ENCODE data around the gene GAGE12J. TPM values are rescaled to one million over a fixed set of nuclear protein-coding genes. Genes with fewer than 3 reads are reported as not detected.

GAGE12J gene
- total RNA-seq, 2 experiments from 2014 or later = not detected

- Histone ChIP-seq H3K27ac (ENCODE audit: low read depth, low read length, poor library complexity, severe bottlenecking) (no peak overlapping the region), H3K79me2 (ENCODE audit: insufficient read depth, low read depth, low read length) (no peaks in the 10 kb centered on the region), H4K20me1 (ENCODE audit: insufficient read depth, low read length) (no peaks in the 10 kb centered on the region), H3K9me3 (ENCODE audit: low read length) (no peaks in the 10 kb centered on the region), H3K4me1 (ENCODE audit: insufficient read depth, low read length, poor library complexity, severe bottlenecking) (no peaks in the 10 kb centered on the region), H3K9me2 (ENCODE audit: insufficient read depth, low read length) (no peaks in the 10 kb centered on the region), H3K36me3 (ENCODE audit: insufficient read depth, low read length) (peaks cover 7% of the 10 kb centered on the region; the same call in 1 of the 2 replicates), H2AFZ (ENCODE audit: low read length) (no peak overlapping the region), H3K4me2 (ENCODE audit: low read length) (no peak overlapping the region), H3K4me3 (ENCODE audit: low read depth, low read length, poor library complexity, severe bottlenecking) (no peak overlapping the region)
- no peak for TF ChIP-seq CTCF (conservative IDR thresholded peaks at IDR 0.05; ENCODE audit: low read length)
- ChIA-PET POLR2A (no interaction called here), CTCF (ENCODE audit: unreplicated experiment) (no interaction called here)
- intact Hi-C loops (cut with micrococcal nuclease; ENCODE audit: unreplicated experiment) = no loop called here
- no TSS peak for BruUV-seq (replicated peaks)
- no peak for DNase-seq (ENCODE audit: low spot score)
These were observed 43.8 kb upstream of the GAGE12J start for GRCh38 chrX:49278081-49278480.

GRCh38 chrX:49282647-49283011 is 39.2 kb upstream of the GAGE12J start:
- Histone ChIP-seq H3K36me3 (ENCODE audit: insufficient read depth, low read length) (no peaks in the 10 kb centered on the region), H3K4me2 (ENCODE audit: low read length) (no peak overlapping the region), H3K79me2 (ENCODE audit: insufficient read depth, low read depth, low read length) (no peaks in the 10 kb centered on the region), H2AFZ (ENCODE audit: low read length) (no peak overlapping the region), H4K20me1 (ENCODE audit: insufficient read depth, low read length) (no peaks in the 10 kb centered on the region), H3K9me2 (ENCODE audit: insufficient read depth, low read length) (no peaks in the 10 kb centered on the region), H3K27ac (ENCODE audit: low read depth, low read length, poor library complexity, severe bottlenecking) (no peak overlapping the region), H3K4me3 (ENCODE audit: low read depth, low read length, poor library complexity, severe bottlenecking) (no peak overlapping the region), H3K4me1 (ENCODE audit: insufficient read depth, low read length, poor library complexity, severe bottlenecking) (no peaks in the 10 kb centered on the region), H3K9me3 (ENCODE audit: low read length) (no peaks in the 10 kb centered on the region)
- CTCF ChIA-PET (ENCODE audit: unreplicated experiment) = no interaction called here
- intact Hi-C loops (cut with micrococcal nuclease; ENCODE audit: unreplicated experiment) = no loop called here
- DNase-seq (ENCODE audit: low spot score) = no peak
- BruUV-seq (replicated peaks) = no TSS peak
- POLR2A ChIA-PET = interaction anchor here (0.6 kb wide), 1 partner anchor 92 kb away, joined by 4 read pairs; no protein-coding TSS in a partner anchor
- TF ChIP-seq EZH2phosphoT487 (IDR thresholded peaks at IDR 0.05; ENCODE audit: borderline replicate concordance, low read depth, low read length) (no peak), CTCF (conservative IDR thresholded peaks at IDR 0.05; ENCODE audit: low read length) (no peak)

GRCh38 chrX:49284212-49284611 is 37.6 kb upstream of the GAGE12J start:
- no peak for TF ChIP-seq EZH2phosphoT487 (IDR thresholded peaks at IDR 0.05; ENCODE audit: borderline replicate concordance, low read depth, low read length)
- TF ChIP-seq CTCF (conservative IDR thresholded peaks at IDR 0.05; ENCODE audit: low read length) = no peak
- POLR2A ChIA-PET = no interaction called here

More at GRCh38 chrX:49284212-49284611, 37.6 kb upstream of the GAGE12J start:
- Histone ChIP-seq H3K9me2 (ENCODE audit: insufficient read depth, low read length) (no peaks in the 10 kb centered on the region), H2AFZ (ENCODE audit: low read length) (no peak overlapping the region), H3K4me2 (ENCODE audit: low read length) (no peak overlapping the region), H3K27ac (ENCODE audit: low read depth, low read length, poor library complexity, severe bottlenecking) (no peak overlapping the region), H4K20me1 (ENCODE audit: insufficient read depth, low read length) (no peaks in the 10 kb centered on the region), H3K9me3 (ENCODE audit: low read length) (no peaks in the 10 kb centered on the region), H3K4me1 (ENCODE audit: insufficient read depth, low read length, poor library complexity, severe bottlenecking) (no peaks in the 10 kb centered on the region), H3K79me2 (ENCODE audit: insufficient read depth, low read depth, low read length) (no peaks in the 10 kb centered on the region), H3K4me3 (ENCODE audit: low read depth, low read length, poor library complexity, severe bottlenecking) (no peak overlapping the region), H3K36me3 (ENCODE audit: insufficient read depth, low read length) (no peaks in the 10 kb centered on the region)
- BruUV-seq (replicated peaks) = no TSS peak
- DNase-seq (ENCODE audit: low spot score) = no peak
- CTCF ChIA-PET (ENCODE audit: unreplicated experiment) = no interaction called here
- intact Hi-C loops (cut with micrococcal nuclease; ENCODE audit: unreplicated experiment) = no loop called here

Measured in OCI-LY7 (cell line).